Mesenchymal stem cell (in vitro differentiated cells and primary cell): ENCODE results near the gene LSP1.

Experiments used
- DNase-seq: peaks from one replicate; pipeline ENCODE4 v3.0.0-alpha.2; 2013
- H2AFZ ChIP-seq: one replicate; pipeline ENCODE4 v1.6.1; 2013; ENCODE audit warnings: low read depth, mild to moderate bottlenecking, control low read depth, inconsistent platforms, low read length, moderate library complexity
- H2AK5ac ChIP-seq: 2 replicates; pipeline ENCODE4 v1.6.1; 2013; ENCODE audit warnings: low read length, moderate library complexity, mild to moderate bottlenecking, inconsistent platforms; ENCODE audit not compliant: severe bottlenecking
- H2BK120ac ChIP-seq: one replicate; pipeline ENCODE4 v1.6.1; 2013; ENCODE audit warnings: low read depth, mild to moderate bottlenecking, inconsistent platforms, low read length, moderate library complexity
- H2BK12ac ChIP-seq, 2 experiments: one replicate each; pipeline ENCODE4 v1.6.1; 2013; ENCODE audit warnings: inconsistent platforms in 2 of 2, low read length in 2 of 2, mild to moderate bottlenecking in 2 of 2, moderate library complexity in 2 of 2, control low read depth in 1 of 2
- H2BK15ac ChIP-seq: one replicate; pipeline ENCODE4 v1.6.1; 2013; ENCODE audit warnings: mild to moderate bottlenecking, low read depth, inconsistent platforms; ENCODE audit not compliant: poor library complexity, severe bottlenecking
- H2BK5ac ChIP-seq: 2 replicates; pipeline ENCODE4 v1.6.1; 2013; ENCODE audit warnings: low read depth, mild to moderate bottlenecking, low read length, control low read depth, inconsistent platforms; ENCODE audit not compliant: poor library complexity, severe bottlenecking
- H3K14ac ChIP-seq, 2 experiments: one replicate each; pipeline ENCODE4 v1.6.1; 2013; ENCODE audit warnings: inconsistent platforms in 2 of 2, low read length in 2 of 2, control low read depth in 1 of 2, mild to moderate bottlenecking in 1 of 2, moderate library complexity in 1 of 2
- H3K18ac ChIP-seq, 2 experiments: one replicate each; pipeline ENCODE4 v1.6.1; 2013; ENCODE audit warnings: inconsistent platforms in 2 of 2, low read length in 2 of 2, control low read depth in 1 of 2, low read depth in 1 of 2, mild to moderate bottlenecking in 1 of 2
- H3K23ac ChIP-seq, 2 experiments: one replicate each; pipeline ENCODE4 v1.6.1; 2013; ENCODE audit warnings: inconsistent platforms in 2 of 2, low read length in 2 of 2, mild to moderate bottlenecking in 2 of 2, moderate library complexity in 2 of 2, control low read depth in 1 of 2
- H3K27ac ChIP-seq: 2 replicates; pipeline ENCODE4 v1.5.1; 2013; ENCODE audit warnings: mild to moderate bottlenecking, moderate library complexity, low read length, control low read depth, inconsistent platforms; ENCODE audit not compliant: poor library complexity, severe bottlenecking
- H3K27me3 ChIP-seq, 2 experiments: 2 replicates each; pipeline versions ENCODE4 v1.6.1 to v1.7.0; 2013; ENCODE audit warnings: low read length in 2 of 2, mild to moderate bottlenecking in 2 of 2, moderate library complexity in 2 of 2, control low read depth in 1 of 2, inconsistent platforms in 1 of 2; ENCODE audit not compliant: control insufficient read depth in 1 of 2, insufficient read depth in 1 of 2
- H3K36me3 ChIP-seq, 2 experiments: 2 replicates each; pipeline versions ENCODE4 v1.6.1 to v1.7.0; 2013; ENCODE audit warnings: low read length in 2 of 2, control low read depth in 1 of 2, inconsistent platforms in 1 of 2, low read depth in 1 of 2, mild to moderate bottlenecking in 1 of 2; ENCODE audit not compliant: insufficient read depth in 2 of 2, control insufficient read depth in 1 of 2
- H3K4ac ChIP-seq, 2 experiments: one replicate each; pipeline ENCODE4 v1.6.1; 2013; ENCODE audit warnings: inconsistent platforms in 2 of 2, low read length in 2 of 2, mild to moderate bottlenecking in 2 of 2, moderate library complexity in 2 of 2, control low read depth in 1 of 2, low read depth in 1 of 2
- H3K4me1 ChIP-seq: 2 replicates; pipeline ENCODE4 v1.6.1; 2013; ENCODE audit warnings: low read depth, low read length, control low read depth; ENCODE audit not compliant: control insufficient read depth, insufficient read depth
- H3K4me2 ChIP-seq: 2 replicates; pipeline ENCODE4 v1.6.1; 2013; ENCODE audit warnings: low read length, mild to moderate bottlenecking, inconsistent platforms; ENCODE audit not compliant: poor library complexity, severe bottlenecking
- H3K4me3 ChIP-seq, 2 experiments: 2 replicates each; pipeline versions ENCODE4 v1.5.1 to v1.7.0; 2013; ENCODE audit warnings: low read length in 2 of 2, mild to moderate bottlenecking in 2 of 2, control low read depth in 1 of 2, low read depth in 1 of 2; ENCODE audit not compliant: insufficient read depth in 1 of 2
- H3K79me1 ChIP-seq: replicated peaks from 2 replicates; pipeline ENCODE4 v1.6.1; 2013; ENCODE audit warnings: mild to moderate bottlenecking, control low read depth, low read length, inconsistent platforms; ENCODE audit not compliant: poor library complexity, severe bottlenecking
- H3K9ac ChIP-seq: 2 replicates; pipeline ENCODE4 v1.7.0; 2013; ENCODE audit warnings: mild to moderate bottlenecking, low read length, moderate library complexity
- H3K9me3 ChIP-seq: 2 replicates; pipeline ENCODE4 v1.7.0; 2013; ENCODE audit warnings: mild to moderate bottlenecking, low read length; ENCODE audit not compliant: control insufficient read depth
- H4K8ac ChIP-seq: one replicate; pipeline ENCODE4 v1.6.1; 2013; ENCODE audit warnings: inconsistent platforms, mild to moderate bottlenecking, low read length, moderate library complexity
- H4K91ac ChIP-seq: one replicate; pipeline ENCODE4 v1.6.1; 2013; ENCODE audit warnings: mild to moderate bottlenecking, low read length, inconsistent platforms
- WGBS: methylation state at CpG from one replicate; pipeline ENCODE4 v1.1.7; 2013; ENCODE audit warnings: mixed read lengths; 5-methylcytosine and 5-hydroxymethylcytosine counted together

Gene LSP1

GRCh38 chr11:1916132-1916985 is 63.5 kb downstream of the LSP1 start:
- Histone ChIP-seq H3K4ac (no peak overlapping the region), H3K79me1 (no peaks in the 10 kb centered on the region), H2AK5ac (no peak overlapping the region), H2BK12ac (no peak overlapping the region), H4K8ac (no peak overlapping the region), H3K36me3 (no peaks in the 10 kb centered on the region), H3K27ac (no peak overlapping the region), H2AFZ (no peak overlapping the region), H2BK5ac (no peak overlapping the region), H3K23ac (no peak overlapping the region), H3K4me2 (no peak overlapping the region), H4K91ac (no peak overlapping the region), H2BK15ac (no peak overlapping the region), H3K9ac (peak overlapping the region; percentile 30), H3K18ac (no peak overlapping the region), H2BK120ac (no peak overlapping the region), H3K4me3 (no peak overlapping the region), H3K14ac (no peak overlapping the region), H3K9me3 (no peaks in the 10 kb centered on the region), H3K27me3 (peaks cover 4 to 30% of the 10 kb centered on the region in 2 experiments), H3K4me1 (no peaks in the 10 kb centered on the region)
- WGBS, result 78% methylated on average over 13 of the region's 14 CpGs
- no peak for DNase-seq

- Histone ChIP-seq H3K4ac (peak overlapping the region in 1 of 2 experiments; percentile 21), H4K8ac (no peak overlapping the region), H3K4me1 (peaks cover 2% of the 10 kb centered on the region), H3K4me2 (no peak overlapping the region), H3K18ac (no peak overlapping the region), H3K36me3 (no peaks in the 10 kb centered on the region), H3K9me3 (no peaks in the 10 kb centered on the region), H3K14ac (no peak overlapping the region), H3K4me3 (no peak overlapping the region), H2AFZ (no peak overlapping the region), H2BK120ac (no peak overlapping the region), H2BK15ac (no peak overlapping the region), H3K23ac (no peak overlapping the region), H3K9ac (peak overlapping the region; percentile 30), H3K27ac (no peak overlapping the region), H4K91ac (no peak overlapping the region), H2AK5ac (no peak overlapping the region), H2BK12ac (no peak overlapping the region), H3K79me1 (no peaks in the 10 kb centered on the region), H2BK5ac (no peak overlapping the region), H3K27me3 (peaks cover 9 to 32% of the 10 kb centered on the region in 2 experiments)
- DNase-seq, result no peak
- WGBS, result 75% methylated on average over 8 of the region's 8 CpGs
Observed at GRCh38 chr11:1916986-1917522, 64.2 kb downstream of the LSP1 start.

DNA sequence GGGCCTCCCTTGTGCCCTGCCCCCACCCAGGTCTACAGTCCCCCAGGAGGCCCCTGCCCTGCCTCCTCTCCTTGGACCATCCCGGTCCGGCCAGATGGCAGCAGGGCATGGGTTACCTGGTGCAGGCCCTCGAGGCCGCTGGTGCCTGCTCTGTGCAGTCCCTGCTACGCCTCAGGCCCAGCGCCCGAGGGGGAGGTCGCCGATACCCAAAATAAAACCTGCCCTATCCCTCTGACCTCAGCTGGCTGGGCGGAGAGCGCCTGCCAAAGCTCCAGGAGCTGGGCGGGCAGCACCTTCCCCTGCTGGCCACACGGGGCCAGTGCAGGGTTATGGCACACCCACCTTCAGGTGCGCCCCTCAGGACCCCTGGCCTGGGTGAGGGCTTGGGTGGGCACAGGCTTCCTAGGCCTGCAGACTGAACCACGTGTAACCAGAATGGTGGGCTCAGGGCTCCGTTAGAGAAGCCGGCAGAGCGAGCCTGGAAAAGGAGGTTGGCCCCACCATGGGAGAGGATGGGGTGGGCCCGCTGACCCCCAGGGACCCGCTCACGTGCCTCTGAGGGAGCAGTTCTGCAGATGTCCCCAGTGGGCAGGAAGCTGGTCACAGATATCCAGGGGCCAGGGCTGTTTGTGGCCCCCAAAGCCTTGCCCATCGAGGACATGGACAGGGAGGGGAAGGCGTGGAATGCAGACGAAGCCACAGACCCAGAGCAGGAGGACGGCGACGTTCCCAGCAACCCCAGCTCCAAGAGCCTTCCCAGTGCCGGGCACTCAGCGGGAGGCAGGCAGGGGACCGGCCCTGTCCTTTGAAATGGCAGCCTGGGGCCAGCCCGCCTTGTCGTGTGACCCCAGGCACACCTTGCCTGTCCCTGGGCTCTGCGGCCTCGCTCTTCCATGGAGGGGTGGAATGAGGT is 64.9 kb downstream of the LSP1 start:
- Histone ChIP-seq H3K4me3 (no peak overlapping the region), H2AFZ (no peak overlapping the region), H2BK120ac (no peak overlapping the region), H2BK12ac (no peak overlapping the region), H3K27me3 (peaks cover 9 to 40% of the 10 kb centered on the region in 2 experiments), H3K4me2 (no peak overlapping the region), H3K9ac (no peak overlapping the region), H2BK5ac (no peak overlapping the region), H3K79me1 (no peaks in the 10 kb centered on the region), H3K4me1 (peaks cover 2% of the 10 kb centered on the region), H4K8ac (no peak overlapping the region), H2AK5ac (no peak overlapping the region), H3K36me3 (no peaks in the 10 kb centered on the region), H3K14ac (no peak overlapping the region), H3K18ac (no peak overlapping the region), H4K91ac (peak overlapping the region; percentile 12), H3K27ac (no peak overlapping the region), H3K9me3 (no peaks in the 10 kb centered on the region), H2BK15ac (no peak overlapping the region), H3K23ac (no peak overlapping the region), H3K4ac (no peak overlapping the region)
- no peak for DNase-seq
- WGBS, result 82% methylated on average over 29 of the region's 34 CpGs
